Suppressor macrophage (primary cell): ENCODE data around the gene RIT1.

ENCODE experiments used
- DNase-seq, 4 experiments: peaks; one replicate each; pipeline ENCODE4 v3.0.0-alpha.2; 2020 to 2022

RIT1 gene

DNA sequence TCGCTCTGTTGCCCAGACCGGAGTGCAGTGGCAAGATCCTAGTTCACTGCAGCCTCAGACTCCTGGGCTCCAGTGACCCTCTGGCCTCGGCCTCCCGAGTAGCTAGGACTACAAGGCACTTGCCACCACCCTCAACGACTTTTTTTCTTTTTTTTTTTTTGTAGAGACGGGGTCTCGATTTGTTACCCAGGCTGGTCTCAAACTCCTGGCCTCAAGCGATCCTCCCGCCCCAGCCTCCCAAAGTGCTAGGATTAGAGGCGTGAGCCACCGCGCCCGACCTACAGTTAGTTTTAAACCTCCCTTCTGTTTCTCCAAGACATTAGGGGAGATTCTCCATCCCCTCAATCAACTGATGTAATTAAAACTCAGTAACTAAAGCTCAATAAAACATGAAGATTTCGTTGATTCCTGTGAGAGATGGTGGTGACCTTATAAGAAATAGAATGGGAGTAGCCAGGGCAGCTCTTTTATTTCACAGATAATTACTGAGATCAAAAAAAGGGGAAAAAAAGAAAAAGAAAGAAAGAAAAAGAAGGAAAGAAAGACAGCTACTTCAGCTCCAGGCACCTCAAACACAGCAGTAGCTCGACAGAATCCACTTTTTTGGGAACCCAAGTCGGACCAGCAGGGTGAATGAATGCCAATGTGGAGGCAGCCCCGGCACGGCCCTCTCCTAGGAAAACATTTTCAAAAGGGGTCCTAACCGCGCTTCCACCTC, 54.7 kb downstream of the RIT1 start:
- DNase-seq = no peak

DNA sequence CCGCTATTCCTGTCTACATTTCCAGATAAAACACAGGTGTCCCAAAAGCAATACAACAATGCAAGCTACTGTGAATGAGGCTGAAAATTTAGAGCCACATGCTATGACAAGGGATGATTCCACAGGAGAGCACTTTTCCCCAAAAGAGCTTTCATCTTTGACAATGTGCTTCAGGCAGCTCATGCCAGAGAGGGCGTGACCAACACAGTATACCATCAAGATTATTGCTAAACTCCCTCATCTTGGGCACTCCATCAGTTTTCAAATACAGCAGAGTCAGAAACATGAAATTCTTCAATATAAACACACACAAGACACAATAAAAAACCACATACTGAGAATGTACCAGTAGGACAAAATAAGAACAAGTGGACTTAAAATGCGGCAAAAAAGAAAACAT, 60.8 kb downstream of the RIT1 start:
- no peak for DNase-seq

DNA sequence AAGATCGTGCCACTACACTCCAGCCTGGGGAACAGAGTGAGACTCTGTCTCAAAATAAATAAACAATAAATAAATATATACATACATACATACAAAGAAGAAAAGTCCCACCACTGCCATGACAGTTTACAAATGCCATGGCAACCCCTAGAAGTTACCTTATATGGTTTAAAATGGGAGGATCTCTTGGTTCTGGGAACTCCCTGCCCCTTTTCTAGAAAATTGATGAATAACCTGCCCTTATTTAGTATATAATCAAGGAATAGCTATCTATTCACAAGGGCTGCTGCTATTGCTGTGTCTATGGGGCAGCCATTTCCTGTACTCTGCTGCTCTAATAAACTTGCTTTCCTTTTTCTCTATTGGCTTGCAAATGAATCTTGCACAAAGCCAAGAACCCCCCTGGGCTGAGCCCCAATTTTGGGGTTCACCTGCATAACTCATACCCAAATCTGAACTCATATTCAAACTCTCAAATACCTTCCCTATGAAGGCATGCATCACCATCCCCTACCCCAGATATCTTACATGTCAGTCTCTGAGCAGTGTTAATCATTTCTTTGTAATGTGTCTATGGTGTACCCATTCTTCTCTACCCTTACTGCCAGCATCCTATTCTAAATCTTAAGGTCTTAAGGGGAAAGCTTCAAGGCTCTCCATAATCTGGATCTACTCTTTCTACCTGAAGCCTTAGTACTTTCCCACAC, 63.2 kb downstream of the RIT1 start:
- no peak for DNase-seq
